GM19043 (cell line): ENCODE results near the gene IL4I1.

Experiments
- ATAC-seq: cut with Tn5 transposase; IDR thresholded peaks from one replicate; pipeline ENCODE4 v1.9.1; 2021; ENCODE audit warnings: low read depth; ENCODE audit not compliant: unreplicated experiment

IL4I1 gene

DNA sequence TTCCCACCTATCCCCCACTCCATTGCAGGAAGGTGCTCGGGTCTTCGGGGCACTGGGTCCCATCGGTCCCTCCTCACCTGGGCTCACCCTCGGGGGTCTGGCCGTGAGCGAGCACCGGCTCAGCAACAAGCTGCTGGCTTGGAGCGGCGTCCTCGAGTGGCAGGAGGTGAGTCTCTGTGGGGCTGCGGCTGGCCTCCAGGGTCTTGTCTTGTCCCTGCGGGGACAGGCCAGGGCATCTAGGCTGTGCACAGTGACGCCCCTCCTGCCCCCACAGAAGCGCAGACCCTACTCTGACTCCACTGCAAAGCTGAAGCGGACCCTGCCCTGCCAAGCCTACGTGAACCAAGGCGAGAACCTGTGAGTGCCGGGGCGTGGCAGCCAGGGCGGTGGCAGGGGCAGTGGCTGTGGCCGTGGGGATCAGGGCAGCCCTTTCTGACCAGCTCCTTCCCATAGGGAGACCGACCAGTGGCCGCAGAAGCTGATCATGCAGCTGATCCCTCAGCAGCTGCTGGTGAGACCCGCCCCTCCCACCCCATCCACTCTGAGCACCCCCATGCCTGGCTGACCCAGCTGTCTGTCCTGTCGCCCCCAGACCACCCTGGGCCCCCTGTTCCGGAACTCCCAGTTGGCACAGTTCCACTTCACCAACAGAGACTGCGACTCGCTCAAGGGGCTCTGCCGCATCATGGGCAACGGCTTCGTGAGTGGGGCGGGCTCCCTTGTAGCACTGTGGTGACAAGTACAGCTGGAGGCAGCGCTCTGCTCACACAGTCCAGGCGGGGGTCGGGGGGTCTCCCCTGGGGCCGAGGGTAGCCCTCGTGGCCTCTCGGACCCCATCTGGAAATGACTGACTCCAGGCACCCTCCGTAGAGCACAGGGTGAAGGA lies 42.1 kb downstream of the IL4I1 start:
- no peak for ATAC-seq

DNA sequence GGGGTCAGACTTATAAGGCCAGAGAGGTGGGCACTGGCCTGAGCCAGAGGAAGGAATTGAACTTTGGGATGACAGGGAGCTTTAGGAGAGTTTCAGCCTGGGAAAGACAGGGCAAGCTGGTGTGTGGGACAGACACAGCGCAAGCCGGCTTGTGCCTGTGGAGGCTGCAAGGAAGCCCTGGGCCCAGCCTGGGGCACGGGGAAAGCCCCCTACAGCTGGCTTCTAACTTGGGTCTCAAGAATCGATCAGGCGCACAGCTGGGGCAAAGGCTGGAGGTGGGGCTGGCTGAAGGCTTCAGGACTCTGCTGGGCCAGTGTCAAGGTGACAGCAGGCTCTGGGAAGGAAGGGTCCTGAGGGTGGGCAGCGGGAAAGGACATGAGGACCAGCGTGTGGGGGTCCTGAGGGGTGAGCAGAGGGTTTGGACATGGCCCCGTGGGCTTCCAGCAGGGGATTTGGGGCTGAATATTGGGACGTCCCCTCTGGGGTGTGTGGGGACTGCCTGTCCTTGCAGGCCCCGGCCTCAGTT lies 42.8 kb downstream of the IL4I1 start:
- no peak for ATAC-seq

DNA sequence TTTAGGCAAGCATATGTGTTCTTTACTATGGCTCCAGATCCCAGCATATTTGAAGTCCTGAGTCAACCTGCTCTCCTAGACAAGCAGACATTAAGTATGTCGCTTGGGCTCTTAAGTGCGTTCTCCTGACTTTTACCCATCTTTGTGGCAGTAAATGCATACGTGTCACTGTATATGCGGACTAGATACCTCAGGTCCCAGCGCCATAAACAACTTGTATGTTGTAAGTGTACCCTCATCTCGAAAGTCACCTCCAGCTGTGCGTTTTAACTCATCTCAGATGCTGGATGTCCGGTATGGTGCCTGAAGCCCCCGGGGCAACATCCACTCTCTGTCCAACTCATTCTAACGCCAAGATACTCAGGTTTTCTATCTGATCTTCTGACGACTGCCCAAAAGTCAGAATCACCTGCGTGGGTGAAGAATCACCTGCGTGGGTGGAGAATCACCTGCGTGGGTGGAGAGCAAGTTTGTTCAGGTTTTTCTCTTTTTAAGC lies 44.0 kb downstream of the IL4I1 start:
- ATAC-seq, result no peak

DNA sequence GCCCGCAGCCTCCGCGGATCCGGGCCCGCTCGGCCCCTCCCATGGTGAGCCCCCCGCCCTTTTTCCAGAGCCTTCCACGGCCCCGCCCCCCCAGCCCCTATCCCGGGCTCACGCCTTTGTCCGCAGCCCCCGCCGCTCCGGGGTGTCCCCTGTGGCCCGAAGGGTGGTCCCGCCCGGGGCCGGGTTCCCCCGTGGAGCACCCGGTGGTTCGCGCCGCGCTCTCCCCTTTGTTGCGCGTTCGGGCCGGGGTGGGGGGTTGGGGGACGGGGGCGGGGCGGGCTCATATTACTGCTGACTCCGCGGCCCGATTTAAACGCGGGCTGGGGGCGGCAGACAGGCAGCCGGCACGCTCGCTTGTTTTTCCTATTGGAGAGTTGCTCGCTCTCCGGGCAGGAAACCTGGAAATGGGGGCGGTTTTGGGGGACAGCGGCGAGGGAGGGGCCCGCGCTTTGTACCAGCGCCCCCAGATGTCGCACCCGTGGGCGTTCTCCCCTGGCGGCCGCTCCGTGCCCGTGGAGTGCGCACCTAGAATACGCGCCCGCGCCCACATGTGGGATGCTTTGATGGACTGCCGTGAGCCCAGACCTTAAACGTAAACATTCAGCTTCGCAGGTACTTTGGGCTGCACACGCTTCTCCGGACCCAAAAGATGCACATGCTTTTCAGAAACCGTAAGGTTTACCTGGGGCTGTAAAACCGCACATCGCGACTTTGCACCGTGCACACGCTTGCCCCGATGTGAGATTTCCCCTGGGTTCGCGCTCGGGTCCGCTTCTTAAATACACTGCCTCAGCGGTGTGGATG lies 45.0 kb downstream of the IL4I1 start:
- ATAC-seq, result no peak

DNA sequence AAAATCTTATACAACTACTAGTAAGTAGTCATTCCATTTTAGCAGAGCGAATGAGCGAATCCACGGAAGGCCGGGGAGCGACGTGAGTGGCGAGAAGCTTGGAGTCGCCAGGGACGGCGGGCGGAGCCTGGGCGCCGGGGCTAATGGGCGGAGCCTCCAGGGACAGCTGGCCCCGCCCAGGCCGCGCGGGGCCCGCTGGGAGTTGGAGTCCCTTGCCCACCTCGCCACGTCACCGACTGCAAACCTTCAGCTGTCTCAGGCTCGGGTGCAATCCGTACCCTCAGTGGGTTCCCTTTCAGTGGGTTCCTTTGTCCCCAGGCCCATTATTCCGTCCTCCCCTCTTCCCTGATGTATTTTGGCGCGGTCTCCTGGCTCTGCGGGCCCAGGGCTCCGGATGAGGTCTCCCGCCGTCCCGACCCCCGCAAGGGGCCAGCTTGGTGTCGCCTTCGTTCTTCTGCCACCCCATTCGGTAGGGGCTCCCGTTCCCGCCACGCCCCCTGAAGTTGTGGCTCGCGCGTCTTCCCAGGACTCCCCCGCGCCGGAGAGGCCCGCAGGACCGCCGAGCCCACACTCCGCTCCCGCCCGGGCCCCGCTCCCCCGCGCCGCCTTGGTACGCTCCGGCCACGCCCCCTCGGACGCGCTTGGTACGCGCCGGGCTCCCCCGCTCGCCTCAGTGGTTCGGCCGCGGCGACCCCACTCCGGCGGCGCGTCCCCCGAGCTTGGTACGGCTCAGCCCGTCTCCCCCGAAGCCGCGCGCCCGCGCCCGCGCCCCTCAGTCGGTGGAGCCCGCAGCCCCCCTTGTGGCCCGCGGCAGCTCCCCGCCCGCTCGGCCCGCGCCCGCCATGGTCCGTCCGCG lies 46.0 kb downstream of the IL4I1 start, which contains the start of gene PTOV1:
Gene PTOV1 (plus strand): TSS at position 673 of the 856 bp plus-strand sequence.
- ATAC-seq, result peak; percentile 71

DNA sequence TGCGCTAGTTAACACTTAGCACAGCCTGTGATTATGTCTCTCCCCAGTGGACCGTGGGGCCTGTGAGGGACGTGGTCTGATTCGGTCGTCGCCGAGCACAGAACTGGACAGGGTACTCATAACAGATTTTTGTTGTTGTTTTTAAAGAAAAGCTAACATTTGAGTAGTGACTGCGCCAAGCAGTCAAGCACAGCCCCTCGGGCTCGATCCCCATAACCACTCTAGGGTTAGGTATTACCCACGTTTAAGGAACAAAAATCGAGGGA lies 46.5 kb downstream of the IL4I1 start:
- no peak for ATAC-seq

DNA sequence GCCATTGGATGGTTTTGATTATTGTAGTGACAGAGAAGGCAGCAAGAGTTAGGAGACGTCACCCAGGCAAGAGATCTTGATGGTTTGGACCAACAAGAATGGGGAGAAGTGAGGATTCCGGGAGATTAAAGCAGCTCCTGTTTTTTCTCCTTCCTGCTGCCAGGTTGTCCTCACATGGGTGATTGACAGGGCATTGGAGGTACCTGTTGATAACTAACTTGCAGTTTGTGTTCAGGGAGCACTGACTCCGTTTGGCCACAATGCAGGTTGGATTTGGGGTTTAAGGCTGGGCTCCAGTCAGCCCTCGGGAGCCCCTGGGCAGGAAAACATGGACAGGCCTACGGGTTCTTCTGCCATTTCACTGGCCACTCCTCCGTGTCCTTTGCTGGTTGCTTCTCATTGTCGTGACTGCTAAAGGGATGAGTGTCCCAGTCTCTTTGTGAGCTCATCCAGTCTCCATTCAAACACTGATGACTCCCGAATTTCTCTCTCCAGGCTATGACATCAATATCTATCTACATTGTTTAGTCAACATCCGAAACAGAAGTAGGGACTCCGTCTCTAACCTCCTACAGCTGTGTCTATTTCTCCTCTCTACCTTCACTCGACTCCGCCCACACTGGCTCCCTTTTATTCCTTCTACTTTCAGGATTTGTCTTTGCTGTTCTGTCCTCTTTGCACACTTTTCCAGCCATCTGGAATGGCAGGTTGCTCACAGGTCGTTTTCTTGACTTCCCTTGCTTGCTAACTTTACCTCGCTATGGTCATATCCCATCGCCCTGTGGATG lies 47.1 kb downstream of the IL4I1 start:
- ATAC-seq, result no peak

DNA sequence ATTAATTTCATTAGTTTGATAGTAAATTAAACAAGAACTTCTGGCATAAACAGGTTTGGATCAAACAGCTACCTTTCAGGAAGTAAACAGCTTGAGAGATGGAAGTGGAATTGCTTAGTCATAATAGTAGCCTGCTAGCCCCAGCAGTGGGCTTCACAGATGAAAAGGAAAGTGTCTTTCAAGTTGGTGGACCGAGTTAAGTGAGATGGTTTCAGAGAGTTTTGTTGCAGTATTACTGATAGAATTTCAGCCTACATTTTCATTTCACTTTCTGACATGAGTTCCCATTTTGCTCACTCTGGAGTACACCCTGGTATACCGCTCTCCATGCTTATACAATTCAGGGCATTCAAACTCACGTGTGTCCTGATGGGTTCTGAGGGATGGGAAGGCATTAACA lies 47.7 kb downstream of the IL4I1 start:
- no peak for ATAC-seq

DNA sequence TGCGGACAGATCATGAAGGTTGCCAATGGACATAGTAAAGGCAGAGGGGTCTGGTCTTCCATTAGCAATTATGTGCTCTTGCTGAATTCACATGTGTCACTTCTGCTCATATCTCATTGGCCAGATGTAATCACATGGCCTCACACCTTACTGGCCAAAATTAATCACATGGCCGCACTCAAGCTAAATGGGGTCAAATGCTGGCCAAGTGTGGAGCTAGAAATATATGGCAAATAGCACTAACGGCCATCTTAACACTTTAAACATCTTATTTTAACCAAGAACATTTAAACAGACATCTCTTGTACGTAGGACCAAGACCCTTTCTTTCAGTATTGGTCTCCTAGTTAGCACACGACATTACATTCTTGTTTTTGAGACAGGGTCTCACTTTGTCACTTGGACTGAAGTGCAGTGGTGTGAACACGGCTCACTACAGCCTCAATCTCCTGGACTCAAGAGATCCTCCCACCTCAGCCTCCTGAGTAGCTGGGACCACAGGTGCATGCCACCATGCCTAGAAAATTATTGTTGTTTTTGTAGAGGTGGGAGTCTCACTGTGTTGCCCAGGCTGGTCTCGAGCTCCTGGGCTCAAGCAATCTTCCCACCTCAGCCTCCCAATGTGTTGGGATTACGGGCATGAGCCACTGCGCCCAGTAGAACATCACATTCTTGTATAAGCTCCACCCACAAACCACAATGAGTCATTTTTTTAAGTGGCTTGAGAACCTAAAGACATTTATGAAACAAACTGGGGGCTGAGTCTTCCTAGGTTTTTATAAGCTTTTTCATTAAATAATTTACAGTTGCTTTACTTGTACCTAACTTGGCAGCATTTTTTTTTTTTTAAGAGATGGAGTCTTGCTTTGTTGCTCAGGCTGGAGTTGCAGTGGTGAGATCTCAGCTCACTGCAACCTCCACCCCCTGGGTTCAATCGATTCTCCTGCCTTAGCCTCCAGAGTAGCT lies 48.7 kb downstream of the IL4I1 start:
- ATAC-seq, result no peak

DNA sequence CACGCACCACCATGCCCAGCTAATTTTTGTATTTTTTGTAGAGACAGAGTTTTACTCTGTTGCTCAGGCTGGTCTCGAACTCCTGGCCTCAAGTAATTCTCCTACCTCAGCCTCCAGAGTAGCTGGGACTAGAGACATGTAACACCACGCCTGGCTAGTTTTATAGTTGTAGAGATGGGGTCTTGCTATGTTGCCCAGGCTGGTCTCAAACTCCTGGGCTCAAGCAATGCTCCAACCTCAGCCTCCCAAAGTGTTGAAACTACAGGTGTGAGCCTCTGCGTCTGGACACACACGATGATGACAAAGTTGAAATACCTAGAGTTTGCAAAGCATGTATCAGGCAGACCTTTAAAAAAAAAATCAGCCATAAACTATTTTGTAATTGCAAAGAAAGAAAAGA lies 50.3 kb downstream of the IL4I1 start:
- no peak for ATAC-seq

DNA sequence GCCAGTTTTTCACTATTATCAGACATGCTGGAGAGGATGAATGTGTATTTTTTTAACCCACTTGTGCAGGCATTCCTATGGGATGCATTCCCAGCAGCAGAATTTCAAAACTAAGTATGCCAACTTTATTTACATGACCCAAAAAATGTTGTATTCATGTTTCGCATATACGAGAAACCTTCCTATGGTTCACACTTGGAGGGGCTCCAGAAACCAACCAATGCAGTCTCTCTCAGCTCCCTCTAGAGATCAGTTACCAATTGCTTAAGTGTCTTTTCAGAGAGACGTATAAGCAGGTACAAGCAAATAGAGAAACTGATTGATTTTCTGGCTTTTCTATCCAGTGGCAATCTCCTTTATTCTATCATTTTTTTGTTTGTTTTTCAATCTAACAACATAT lies 51.3 kb downstream of the IL4I1 start:
- ATAC-seq, result no peak

DNA sequence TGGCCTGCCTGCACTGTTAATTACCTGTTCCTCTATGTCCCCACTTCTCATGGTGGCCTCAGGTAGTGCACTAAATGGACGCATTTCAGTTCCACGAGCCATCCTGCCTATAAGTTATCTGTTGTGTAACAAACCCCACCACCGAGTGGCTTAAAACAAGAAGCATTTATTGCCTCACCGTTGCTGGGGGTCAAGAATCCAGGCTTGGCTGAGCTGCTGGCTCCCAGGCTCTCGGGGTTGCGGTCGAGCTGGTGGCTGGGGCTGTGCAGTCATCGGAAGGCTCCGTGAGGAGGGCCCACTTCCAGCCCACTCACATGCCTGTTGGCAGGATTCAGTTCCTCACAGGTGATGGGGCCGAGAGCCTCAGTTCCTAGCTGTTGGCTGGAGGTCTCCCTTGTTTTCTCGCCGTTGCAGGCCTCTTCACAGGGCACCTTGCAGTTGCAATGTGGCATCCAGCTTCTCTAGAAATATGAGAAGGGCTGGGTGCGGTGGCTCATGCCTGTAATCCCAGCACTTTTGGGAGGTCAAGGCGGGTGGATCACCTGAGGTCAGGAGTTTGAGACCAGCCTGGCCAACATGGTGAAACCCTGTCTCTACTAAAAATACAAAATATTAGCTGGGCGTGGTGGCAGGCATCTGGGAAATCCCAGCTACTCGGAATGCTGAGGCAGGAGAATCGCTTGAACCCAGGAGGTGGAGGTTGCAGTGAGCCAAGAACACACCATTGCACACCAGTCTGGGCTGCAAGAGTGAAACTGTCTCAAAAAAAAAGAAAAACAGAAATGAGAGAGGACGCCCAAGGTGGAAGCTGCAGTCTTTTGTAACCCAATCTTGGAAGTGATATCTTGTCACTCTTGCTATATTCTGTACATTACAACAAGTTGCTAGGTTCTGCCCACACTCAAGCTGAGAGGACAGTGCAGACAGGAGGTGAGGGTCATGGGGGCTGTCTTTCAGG lies 52.3 kb downstream of the IL4I1 start:
- ATAC-seq, result no peak

DNA sequence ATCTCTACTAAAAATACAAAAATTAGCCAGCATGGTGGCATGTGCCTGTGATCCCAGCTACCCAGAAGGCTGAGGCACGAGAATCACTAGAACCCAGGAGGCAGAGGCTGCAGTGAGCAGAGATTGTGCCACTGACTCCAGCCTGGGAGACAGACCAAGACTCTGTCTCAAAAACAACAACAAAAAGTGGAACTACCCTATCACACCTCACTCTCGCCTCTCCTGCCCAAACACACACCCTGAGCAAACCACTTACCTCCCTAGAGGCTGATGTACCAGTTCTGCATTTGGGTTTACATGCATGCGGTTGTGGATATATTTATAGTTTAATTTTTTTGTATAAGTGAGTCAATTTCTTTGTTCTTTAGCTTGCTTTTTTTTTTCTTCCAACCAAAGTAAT lies 53.4 kb downstream of the IL4I1 start:
- ATAC-seq, result no peak

DNA sequence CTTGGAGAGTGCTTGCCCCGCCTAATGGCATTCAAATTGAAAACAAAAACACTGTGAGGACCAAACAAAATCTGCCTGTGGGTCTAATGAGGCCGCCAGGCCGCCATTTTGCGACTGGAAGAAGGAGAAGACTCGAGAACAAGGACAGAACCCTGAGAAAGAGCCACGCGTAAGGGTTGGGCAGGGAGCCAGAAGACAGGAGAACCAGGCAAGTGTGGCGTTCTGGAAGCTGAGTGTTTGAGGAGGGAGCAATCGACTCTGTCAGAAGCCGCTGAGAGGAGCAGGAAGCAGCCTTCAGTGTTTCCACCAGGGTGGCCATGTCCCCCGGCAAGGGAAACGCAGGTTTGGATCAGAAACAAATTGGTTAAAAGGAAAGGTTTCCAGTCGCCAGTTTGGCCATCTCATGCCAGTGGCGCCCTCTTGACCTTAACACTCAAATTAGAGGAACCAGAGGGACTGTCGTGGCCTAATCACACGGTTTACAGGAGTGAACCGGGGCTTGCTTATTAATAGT lies 55.9 kb downstream of the IL4I1 start:
- no peak for ATAC-seq

DNA sequence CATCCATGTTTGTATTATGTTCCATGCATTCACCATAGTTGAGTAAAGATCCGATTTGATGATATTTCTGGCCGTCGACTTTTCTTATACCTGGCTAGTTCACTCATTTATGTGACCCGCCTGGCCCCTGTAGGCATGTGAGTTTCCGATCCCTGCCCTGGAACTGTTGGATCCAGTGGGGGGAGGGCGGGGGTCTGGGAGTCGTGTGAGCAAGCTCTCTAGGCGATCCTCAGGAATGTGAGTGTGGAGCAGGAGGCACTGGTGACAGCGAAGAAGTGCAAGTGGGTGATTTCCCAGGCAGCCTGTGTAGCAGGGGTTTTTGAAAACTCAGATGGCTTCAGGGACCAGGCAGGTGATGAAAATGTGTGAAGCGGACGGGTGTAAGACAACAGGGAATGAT lies 56.4 kb downstream of the IL4I1 start:
- no peak for ATAC-seq

DNA sequence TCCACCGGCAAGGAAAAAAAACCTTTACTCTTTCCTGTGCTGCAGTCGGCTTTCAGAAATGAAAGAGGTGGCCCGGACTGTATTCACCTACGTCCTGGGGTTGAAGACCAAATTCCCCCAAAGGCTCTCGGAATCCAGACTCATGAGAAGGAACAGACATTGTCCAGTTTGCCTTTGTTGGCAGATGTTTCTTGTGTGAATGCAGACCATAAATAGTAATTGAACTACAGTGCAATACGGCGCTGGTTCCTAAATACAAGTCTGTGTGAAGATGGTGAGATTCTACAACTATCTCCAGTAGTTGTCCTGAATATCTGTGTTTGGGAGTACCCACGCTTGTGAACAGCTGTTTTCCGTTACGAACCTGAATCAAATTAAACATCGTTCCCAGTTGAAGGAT lies 57.0 kb downstream of the IL4I1 start:
- ATAC-seq, result no peak
